Dedifferentiated amniotic fluid mesenchymal stem cell (primary cell): ENCODE measurements around the gene KRTAP12-4.
"Not testable (repeated sequence)": the region's sequence is repeated elsewhere in the genome, so short reads cannot be mapped to it uniquely, and the experiment has no call there.

Experiments
- DNase-seq: peaks from one replicate; pipeline ENCODE4 v3.0.0-alpha.2; 2016; ENCODE audit errors: extremely low spot score

Gene KRTAP12-4

DNA sequence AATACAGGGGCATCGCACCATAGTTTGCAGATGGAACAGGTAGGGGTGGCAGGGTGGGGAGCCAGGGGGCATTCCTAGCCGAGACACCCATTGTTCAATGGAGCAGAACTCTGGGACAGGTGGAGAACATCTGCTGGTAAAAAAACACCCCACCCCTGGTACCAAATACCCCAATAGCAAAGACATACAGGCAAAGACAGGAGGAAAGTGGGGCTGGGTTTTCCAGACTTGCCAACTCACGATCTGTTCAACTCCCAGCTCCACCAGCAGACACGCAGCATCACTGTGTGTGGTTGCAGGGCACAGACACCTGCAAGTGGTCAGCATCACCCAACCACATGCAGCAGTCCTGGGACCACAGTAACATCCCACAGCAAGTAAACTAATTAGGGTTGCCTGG is 42.9 kb downstream of the KRTAP12-4 start:
- no peak for DNase-seq

DNA sequence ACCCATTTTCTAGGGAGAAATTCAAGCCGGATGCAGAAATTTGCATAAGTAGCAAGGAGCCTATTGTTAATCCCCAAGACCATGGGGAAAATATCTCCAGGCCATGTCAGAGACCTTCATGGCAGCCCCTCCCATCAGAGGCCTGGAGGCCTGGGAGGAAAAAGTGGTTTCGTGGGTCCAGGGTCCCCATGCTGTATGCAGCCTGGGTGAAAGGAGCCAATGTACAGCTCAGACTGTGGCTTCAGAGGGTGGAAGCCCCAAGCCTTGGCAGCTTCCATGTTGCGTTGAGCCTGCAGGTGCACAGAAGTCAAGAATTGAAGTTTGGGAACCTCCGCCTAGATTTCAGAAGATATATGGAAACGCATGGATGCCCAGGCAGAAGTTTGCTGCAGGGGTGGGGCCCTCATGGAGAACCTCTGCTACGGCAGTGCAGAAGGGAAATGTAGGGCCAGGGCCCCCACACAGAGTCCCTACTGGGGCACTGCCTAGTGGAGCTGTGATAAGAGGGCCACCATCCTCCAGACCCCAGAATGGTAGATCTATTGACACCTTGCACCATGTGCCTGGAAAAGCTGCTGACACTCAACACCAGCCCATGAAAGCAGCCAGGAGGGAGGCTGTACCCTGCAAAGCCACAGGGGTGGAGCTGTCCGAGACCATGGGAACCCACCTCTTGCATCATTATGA is 44.2 kb downstream of the KRTAP12-4 start:
- DNase-seq = not testable (repeated sequence)

DNA sequence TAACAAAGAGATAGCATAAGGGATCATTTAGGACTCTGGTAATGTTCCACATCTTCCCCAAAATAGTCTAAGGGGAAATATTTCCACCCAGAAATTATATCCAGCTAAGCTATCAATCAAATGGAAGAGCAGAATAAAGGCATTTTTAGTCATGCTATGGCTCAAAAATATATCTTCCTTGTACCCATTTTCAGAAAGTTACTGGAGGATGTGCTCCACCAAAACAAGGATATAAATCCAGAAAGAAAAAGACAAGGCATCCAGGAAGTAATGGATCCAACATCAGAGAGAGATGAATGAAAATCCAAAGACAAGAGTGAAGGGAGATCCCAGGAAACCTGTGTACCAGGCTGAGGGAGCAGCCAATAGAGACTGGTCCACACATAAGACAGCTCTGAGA is 45.3 kb downstream of the KRTAP12-4 start:
- DNase-seq = no peak

DNA sequence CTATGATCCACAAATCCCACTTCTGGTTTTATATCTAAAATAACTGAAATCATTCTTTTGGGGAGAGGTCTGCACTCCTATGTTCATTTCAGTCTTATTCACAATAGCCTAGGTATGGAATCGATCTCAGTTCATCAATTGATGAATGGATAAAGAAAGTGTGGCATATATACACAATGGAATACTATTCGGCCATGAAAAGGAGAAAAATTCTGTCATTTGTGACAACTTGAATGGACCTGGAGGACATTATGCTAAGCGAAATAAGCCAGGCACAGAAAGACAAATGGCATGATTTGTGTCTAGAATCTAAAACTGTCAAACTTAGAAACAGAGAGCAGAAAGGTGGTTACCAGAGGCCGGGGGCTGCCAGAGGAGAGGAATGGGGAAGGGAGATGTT is 48.0 kb downstream of the KRTAP12-4 start:
- DNase-seq = no peak
